ENCODE data around the gene DNAJB13.

DNAJB13 gene

GRCh38 chr11:73969091-73969490 is 18.3 kb downstream of the DNAJB13 start:
- TF ChIP-seq POLR2AphosphoS5 (IDR thresholded peaks at IDR 0.05; ENCODE audit: low read depth): no peak
- no peak for TF ChIP-seq CTCF (IDR thresholded peaks at IDR 0.05; ENCODE audit: insufficient read depth, low read length)
- no peak for TF ChIP-seq REST (IDR thresholded peaks at IDR 0.05; ENCODE audit: insufficient replicate concordance, low read depth)
- TF ChIP-seq SPI1 (IDR thresholded peaks at IDR 0.05; ENCODE audit: borderline replicate concordance, low read depth): no peak
- no peak for TF ChIP-seq GABPA (IDR thresholded peaks at IDR 0.05; ENCODE audit: low read depth)
- DNase-seq (ENCODE audit: low read depth in 1 of 2, low spot score in 1 of 2): no peak
- Histone ChIP-seq H3K4me3 (replicated peaks; ENCODE audit: insufficient read depth, low read length) (no peak overlapping the region), H3K27me3 (ENCODE audit: insufficient read depth, poor library complexity, severe bottlenecking) (no peaks in the 10 kb centered on the region), H3K27ac (replicated peaks) (no peak overlapping the region)

GRCh38 chr11:73969991-73970800 is 19.4 kb downstream of the DNAJB13 start:
- H3K27me3 ChIP-seq (ENCODE audit: insufficient read depth, poor library complexity, severe bottlenecking): no peaks in the 10 kb centered on the region
- H3K27ac ChIP-seq (replicated peaks): no peak overlapping the region
- no peak overlapping the region for H3K4me3 ChIP-seq (replicated peaks; ENCODE audit: insufficient read depth, low read length)
- TF ChIP-seq REST (IDR thresholded peaks at IDR 0.05; ENCODE audit: insufficient replicate concordance, low read depth) (no peak), POLR2AphosphoS5 (IDR thresholded peaks at IDR 0.05; ENCODE audit: low read depth) (peak; percentile 60; the same call in 1 of the 2 replicates)
- no peak for DNase-seq (ENCODE audit: low read depth in 1 of 2, low spot score in 1 of 2)

GRCh38 chr11:73971175-73971719 is 20.4 kb downstream of the DNAJB13 start:
- no peak overlapping the region for H3K27ac ChIP-seq (replicated peaks)
- H3K4me3 ChIP-seq (replicated peaks; ENCODE audit: insufficient read depth, low read length): no peak overlapping the region
- no peaks in the 10 kb centered on the region for H3K27me3 ChIP-seq (ENCODE audit: insufficient read depth, poor library complexity, severe bottlenecking)
- TF ChIP-seq POLR2AphosphoS5 (IDR thresholded peaks at IDR 0.05; ENCODE audit: low read depth) (peak; percentile 87), REST (IDR thresholded peaks at IDR 0.05; ENCODE audit: insufficient replicate concordance, low read depth) (no peak)
- DNase-seq (ENCODE audit: low read depth in 1 of 2, low spot score in 1 of 2): peak in 1 of 2 experiments; percentile 35

- no peak overlapping the region for H3K27ac ChIP-seq (replicated peaks)
- TF ChIP-seq GABPA (IDR thresholded peaks at IDR 0.05; ENCODE audit: low read depth) (no peak), POLR2AphosphoS5 (IDR thresholded peaks at IDR 0.05; ENCODE audit: low read depth) (peak; percentile 36)
- DNase-seq (ENCODE audit: low read depth in 1 of 2, low spot score in 1 of 2): peak in 1 of 2 experiments; percentile 50
Measured at GRCh38 chr11:73972187-73972586, 21.4 kb downstream of the DNAJB13 start.

More at GRCh38 chr11:73972187-73972586, 21.4 kb downstream of the DNAJB13 start:
- H3K27me3 ChIP-seq (ENCODE audit: insufficient read depth, poor library complexity, severe bottlenecking): no peaks in the 10 kb centered on the region
- H3K4me3 ChIP-seq (replicated peaks; ENCODE audit: insufficient read depth, low read length): no peak overlapping the region

All from HL-60 (cell line).